Endothelial cell of umbilical vein (primary cell): ENCODE data around the gene RNMT.

Experiments used
- EZH2 ChIP-seq: IDR thresholded peaks from 2 replicates; pipeline ENCODE4 v1.6.1; 2012; ENCODE audit warnings: borderline replicate concordance, low read depth, mild to moderate bottlenecking, moderate library complexity, low read length, inconsistent platforms; ENCODE audit not compliant: severe bottlenecking
- POLR2A ChIP-seq: IDR thresholded peaks from 2 replicates; pipeline ENCODE4 v1.6.1; 2012; ENCODE audit warnings: low read depth, mild to moderate bottlenecking, control low read depth, low read length
- TF ChIP-seq, protein P1 (sequence below), 2 donors: IDR thresholded peaks; 1 replicate in 1 of 2; 2 replicates in 1 of 2; pipeline ENCODE4 v1.5.1; 2011; ENCODE audit warnings: low read length in 2 of 2, mild to moderate bottlenecking in 2 of 2, moderate library complexity in 2 of 2, control low read depth in 1 of 2, inconsistent platforms in 1 of 2, low read depth in 1 of 2; ENCODE audit not compliant: insufficient read depth in 1 of 2; ENCODE audit errors: extremely low read depth in 1 of 2

DNA sequence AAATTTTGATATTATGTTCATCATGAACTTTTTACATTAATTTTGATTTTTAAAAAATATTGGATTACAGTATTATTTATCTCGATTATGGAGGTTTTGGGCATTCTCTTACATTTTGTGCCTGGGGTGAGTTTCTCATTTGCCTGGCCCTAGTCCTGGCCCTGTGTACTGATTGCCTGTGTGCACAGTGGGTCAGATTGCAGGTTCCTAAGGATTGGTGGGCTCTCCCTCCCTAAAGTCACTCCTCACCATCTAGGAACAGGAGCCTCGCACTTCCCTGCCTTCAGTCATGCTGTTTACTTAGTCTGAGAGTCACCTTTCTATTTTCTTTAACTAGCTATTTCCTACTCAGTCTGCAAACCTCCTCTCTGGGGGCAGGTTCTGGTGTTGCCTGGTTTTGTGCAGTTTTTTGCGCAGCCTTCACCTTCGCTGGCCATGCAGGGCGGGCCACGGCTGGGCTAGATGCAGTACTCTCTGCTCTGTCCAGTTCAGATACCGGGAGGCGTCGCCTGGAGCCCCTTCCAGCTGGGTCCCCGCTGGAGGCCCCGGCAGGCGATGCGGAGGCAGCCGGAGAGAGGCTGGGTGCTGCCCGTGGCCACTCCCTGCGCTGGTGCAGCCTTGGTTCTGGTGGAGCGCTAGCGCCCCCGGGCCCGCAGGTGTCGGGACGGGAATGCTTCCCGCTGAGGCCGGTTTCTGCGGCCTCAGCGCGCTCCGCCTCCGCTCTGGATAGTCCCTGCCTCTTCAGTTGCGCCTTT lies 74.2 kb downstream of the RNMT start:
- TF ChIP-seq EZH2, result peak; percentile 42
- TF ChIP-seq, protein P1, sequence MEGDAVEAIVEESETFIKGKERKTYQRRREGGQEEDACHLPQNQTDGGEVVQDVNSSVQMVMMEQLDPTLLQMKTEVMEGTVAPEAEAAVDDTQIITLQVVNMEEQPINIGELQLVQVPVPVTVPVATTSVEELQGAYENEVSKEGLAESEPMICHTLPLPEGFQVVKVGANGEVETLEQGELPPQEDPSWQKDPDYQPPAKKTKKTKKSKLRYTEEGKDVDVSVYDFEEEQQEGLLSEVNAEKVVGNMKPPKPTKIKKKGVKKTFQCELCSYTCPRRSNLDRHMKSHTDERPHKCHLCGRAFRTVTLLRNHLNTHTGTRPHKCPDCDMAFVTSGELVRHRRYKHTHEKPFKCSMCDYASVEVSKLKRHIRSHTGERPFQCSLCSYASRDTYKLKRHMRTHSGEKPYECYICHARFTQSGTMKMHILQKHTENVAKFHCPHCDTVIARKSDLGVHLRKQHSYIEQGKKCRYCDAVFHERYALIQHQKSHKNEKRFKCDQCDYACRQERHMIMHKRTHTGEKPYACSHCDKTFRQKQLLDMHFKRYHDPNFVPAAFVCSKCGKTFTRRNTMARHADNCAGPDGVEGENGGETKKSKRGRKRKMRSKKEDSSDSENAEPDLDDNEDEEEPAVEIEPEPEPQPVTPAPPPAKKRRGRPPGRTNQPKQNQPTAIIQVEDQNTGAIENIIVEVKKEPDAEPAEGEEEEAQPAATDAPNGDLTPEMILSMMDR (IDR thresholded peaks at IDR 0.05; ENCODE audit: extremely low read depth in 1 of 2, insufficient read depth in 1 of 2, low read depth in 1 of 2, low read length in 2 of 2), result peak; percentile 57 to 78
- no peak for TF ChIP-seq POLR2A
